ENCODE measurements around the gene RDX. TPM values are rescaled to one million over a fixed set of nuclear protein-coding genes. Genes with fewer than 3 reads are reported as not detected.

Gene RDX
- total and polyA plus RNA-seq, 10 of the 15 experiments (the other 5 are each of a cell fraction or from before 2014, with no cell fraction given), result 24.6 to 62.2 (median 47.8) TPM

DNA sequence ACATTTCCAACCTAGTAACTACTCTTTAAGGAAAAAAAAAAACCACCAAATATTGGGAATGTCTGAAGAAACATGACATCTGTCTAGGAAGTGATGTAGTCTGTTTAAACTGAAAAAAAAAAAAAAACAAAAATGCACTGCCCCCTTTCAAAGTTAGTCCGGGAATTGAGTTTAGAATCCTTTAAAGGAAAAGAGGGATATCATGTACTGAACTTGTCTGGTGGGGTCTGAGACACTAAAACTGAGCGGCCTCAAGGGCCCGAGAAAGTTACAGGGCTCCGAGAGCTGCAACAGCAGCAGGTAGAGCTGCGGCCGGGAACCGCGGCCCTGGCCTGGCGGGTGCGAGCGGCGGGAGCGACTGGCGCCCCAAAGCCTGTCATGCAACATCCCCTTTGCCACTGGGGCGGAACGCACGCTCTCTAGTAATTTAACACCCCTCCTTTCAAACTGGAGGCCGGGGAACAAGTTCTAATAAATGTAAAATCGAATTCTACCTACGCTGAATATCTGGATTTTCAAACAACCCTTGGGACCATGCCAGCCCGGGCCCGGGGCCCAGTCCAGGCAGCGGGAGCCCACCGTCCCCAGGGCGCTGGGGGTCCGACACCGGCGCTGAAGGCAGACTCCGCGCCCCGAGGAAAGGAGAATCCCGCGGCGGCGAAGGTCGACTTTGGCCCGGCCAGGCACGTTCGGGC is 736 bp downstream of the RDX start:
- FAIRE-seq, result no peak
- Histone ChIP-seq H3K4me3 (peak overlapping the region; percentile 98), H3K27ac (ENCODE audit: control insufficient read depth, insufficient read depth) (peak overlapping the region; percentile 94), H3K9me3 (replicated peaks; ENCODE audit: control insufficient read depth, insufficient read depth, low read length) (no peaks in the 10 kb centered on the region), H2AFZ (ENCODE audit: control insufficient read depth, low read depth, low read length) (peak overlapping the region; percentile 62), H3K4me2 (ENCODE audit: control insufficient read depth, insufficient read depth) (peak overlapping the region; percentile 38; the same call in 1 of the 2 replicates), H3K9ac (ENCODE audit: control insufficient read depth, insufficient read depth, low read length) (peak overlapping the region; percentile 99), H3K79me2 (ENCODE audit: control insufficient read depth, insufficient read depth, low read length) (peaks cover 55% of the 10 kb centered on the region), H4K20me1 (ENCODE audit: control insufficient read depth, insufficient read depth) (no peaks in the 10 kb centered on the region), H3K4me1 (ENCODE audit: control insufficient read depth, insufficient read depth, low read length) (no peaks in the 10 kb centered on the region), H3K36me3 (ENCODE audit: control insufficient read depth in 2 of 2, insufficient read depth in 2 of 2, low read length in 1 of 2) (no peaks in the 10 kb centered on the region), H3K27me3 (replicated peaks in 1 of 2; ENCODE audit: control insufficient read depth in 2 of 2, insufficient read depth in 2 of 2, low read length in 1 of 2) (no peaks in the 10 kb centered on the region)
- ChIA-PET RAD21 (ENCODE audit: unreplicated experiment) (interaction anchor here (0.7 to 2.6 kb wide), 10 partner anchors 9 to 351 kb away, joined by 3 to 17 read pairs (median 4); no protein-coding TSS in a partner anchor), SMC1A (ENCODE audit: uncharacterized antibody, unreplicated experiment) (interaction anchor here (0.6 to 2.0 kb wide), 5 partner anchors 33 to 1124 kb away, joined by 3 to 8 read pairs (median 3); no protein-coding TSS in a partner anchor), CTCF (interaction anchor here (0.6 to 2.4 kb wide), 4 partner anchors 17 to 54 kb away, joined by 3 to 8 read pairs (median 4); no protein-coding TSS in a partner anchor), POLR2A (interaction anchor here (0.7 to 3.4 kb wide), 7 partner anchors 14 to 75 kb away, joined by 3 to 16 read pairs (median 4); no protein-coding TSS in a partner anchor)
- ATAC-seq, result peak; percentile 70
- TSS peak; percentile 71 for BruUV-seq (replicated peaks)
- DNase-seq (ENCODE audit: low read depth, low spot score), result peak; percentile 21
- intact Hi-C loops (cut with micrococcal nuclease; ENCODE audit: unreplicated experiment) (loop anchor here (1.0 to 10.0 kb wide), 4 partner anchors 33 to 139 kb away; no protein-coding TSS in a partner anchor), in situ Hi-C loops (cut with MboI) (no loop called here)
- WGBS (ENCODE audit: insufficient coverage, insufficient replicate concordance, low lambda C conversion rate, missing lambda C conversion rate), result 1% methylated on average over 39 of the region's 39 CpGs
- TF ChIP-seq SUZ12 (IDR thresholded peaks at IDR 0.05; ENCODE audit: unreplicated experiment) (no peak), MTA3 (IDR thresholded peaks at IDR 0.05; ENCODE audit: borderline replicate concordance, low read length) (no peak), SMAD1 (IDR thresholded peaks at IDR 0.05; ENCODE audit: low read depth, partially characterized antibody) (no peak), TARDBP (IDR thresholded peaks at IDR 0.05; ENCODE audit: borderline replicate concordance) (no peak), NR2F1 (conservative IDR thresholded peaks at IDR 0.05) (no peak), HDAC6 (IDR thresholded peaks at IDR 0.05; ENCODE audit: unreplicated experiment) (no peak), HCFC1 (IDR thresholded peaks at IDR 0.05; ENCODE audit: low read length) (no peak), CHD2 (IDR thresholded peaks at IDR 0.05; ENCODE audit: borderline replicate concordance, low read depth, low read length) (no peak; the same call in 1 of the 2 replicates)
- TF ChIP-seq, protein P1, sequence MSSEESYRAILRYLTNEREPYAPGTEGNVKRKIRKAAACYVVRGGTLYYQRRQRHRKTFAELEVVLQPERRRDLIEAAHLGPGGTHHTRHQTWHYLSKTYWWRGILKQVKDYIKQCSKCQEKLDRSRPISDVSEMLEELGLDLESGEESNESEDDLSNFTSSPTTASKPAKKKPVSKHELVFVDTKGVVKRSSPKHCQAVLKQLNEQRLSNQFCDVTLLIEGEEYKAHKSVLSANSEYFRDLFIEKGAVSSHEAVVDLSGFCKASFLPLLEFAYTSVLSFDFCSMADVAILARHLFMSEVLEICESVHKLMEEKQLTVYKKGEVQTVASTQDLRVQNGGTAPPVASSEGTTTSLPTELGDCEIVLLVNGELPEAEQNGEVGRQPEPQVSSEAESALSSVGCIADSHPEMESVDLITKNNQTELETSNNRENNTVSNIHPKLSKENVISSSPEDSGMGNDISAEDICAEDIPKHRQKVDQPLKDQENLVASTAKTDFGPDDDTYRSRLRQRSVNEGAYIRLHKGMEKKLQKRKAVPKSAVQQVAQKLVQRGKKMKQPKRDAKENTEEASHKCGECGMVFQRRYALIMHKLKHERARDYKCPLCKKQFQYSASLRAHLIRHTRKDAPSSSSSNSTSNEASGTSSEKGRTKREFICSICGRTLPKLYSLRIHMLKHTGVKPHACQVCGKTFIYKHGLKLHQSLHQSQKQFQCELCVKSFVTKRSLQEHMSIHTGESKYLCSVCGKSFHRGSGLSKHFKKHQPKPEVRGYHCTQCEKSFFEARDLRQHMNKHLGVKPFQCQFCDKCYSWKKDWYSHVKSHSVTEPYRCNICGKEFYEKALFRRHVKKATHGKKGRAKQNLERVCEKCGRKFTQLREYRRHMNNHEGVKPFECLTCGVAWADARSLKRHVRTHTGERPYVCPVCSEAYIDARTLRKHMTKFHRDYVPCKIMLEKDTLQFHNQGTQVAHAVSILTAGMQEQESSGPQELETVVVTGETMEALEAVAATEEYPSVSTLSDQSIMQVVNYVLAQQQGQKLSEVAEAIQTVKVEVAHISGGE (CRISPR knock-in tag; IDR thresholded peaks at IDR 0.05), result no peak
- TF ChIP-seq, protein P2, sequence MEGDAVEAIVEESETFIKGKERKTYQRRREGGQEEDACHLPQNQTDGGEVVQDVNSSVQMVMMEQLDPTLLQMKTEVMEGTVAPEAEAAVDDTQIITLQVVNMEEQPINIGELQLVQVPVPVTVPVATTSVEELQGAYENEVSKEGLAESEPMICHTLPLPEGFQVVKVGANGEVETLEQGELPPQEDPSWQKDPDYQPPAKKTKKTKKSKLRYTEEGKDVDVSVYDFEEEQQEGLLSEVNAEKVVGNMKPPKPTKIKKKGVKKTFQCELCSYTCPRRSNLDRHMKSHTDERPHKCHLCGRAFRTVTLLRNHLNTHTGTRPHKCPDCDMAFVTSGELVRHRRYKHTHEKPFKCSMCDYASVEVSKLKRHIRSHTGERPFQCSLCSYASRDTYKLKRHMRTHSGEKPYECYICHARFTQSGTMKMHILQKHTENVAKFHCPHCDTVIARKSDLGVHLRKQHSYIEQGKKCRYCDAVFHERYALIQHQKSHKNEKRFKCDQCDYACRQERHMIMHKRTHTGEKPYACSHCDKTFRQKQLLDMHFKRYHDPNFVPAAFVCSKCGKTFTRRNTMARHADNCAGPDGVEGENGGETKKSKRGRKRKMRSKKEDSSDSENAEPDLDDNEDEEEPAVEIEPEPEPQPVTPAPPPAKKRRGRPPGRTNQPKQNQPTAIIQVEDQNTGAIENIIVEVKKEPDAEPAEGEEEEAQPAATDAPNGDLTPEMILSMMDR (IDR thresholded peaks at IDR 0.05 in 2 of 3, conservative IDR thresholded peaks at IDR 0.05 in 1 of 3; ENCODE audit: control insufficient read depth in 2 of 3, extremely low read depth in 1 of 3, insufficient read depth in 1 of 3, low read depth in 3 of 3, low read length in 3 of 3), result no peak
- TF ChIP-seq, protein P3, sequence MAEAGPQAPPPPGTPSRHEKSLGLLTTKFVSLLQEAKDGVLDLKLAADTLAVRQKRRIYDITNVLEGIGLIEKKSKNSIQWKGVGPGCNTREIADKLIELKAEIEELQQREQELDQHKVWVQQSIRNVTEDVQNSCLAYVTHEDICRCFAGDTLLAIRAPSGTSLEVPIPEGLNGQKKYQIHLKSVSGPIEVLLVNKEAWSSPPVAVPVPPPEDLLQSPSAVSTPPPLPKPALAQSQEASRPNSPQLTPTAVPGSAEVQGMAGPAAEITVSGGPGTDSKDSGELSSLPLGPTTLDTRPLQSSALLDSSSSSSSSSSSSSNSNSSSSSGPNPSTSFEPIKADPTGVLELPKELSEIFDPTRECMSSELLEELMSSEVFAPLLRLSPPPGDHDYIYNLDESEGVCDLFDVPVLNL (IDR thresholded peaks at IDR 0.05; ENCODE audit: low read depth, low read length), result no peak
- TF ChIP-seq, protein P4, sequence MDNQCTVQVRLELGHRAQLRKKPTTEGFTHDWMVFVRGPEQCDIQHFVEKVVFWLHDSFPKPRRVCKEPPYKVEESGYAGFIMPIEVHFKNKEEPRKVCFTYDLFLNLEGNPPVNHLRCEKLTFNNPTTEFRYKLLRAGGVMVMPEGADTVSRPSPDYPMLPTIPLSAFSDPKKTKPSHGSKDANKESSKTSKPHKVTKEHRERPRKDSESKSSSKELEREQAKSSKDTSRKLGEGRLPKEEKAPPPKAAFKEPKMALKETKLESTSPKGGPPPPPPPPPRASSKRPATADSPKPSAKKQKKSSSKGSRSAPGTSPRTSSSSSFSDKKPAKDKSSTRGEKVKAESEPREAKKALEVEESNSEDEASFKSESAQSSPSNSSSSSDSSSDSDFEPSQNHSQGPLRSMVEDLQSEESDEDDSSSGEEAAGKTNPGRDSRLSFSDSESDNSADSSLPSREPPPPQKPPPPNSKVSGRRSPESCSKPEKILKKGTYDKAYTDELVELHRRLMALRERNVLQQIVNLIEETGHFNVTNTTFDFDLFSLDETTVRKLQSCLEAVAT (IDR thresholded peaks at IDR 0.05), result 0 out of 2 replicates have a peak, but pooled peaks have one; percentile 54
